DMS79 (cell line): Measurements from ENCODE around the gene GARNL3.
A peak's percentile ranks its signal among the peaks of the same experiment; 100 is the strongest.

Experiments
- DNase-seq: peaks from one replicate; lab custom pipeline; 2025; lab: John Stamatoyannopoulos, UW

GARNL3 gene

GRCh38 chr9:127386981-127387380, 122.4 kb downstream of the GARNL3 start:
- DNase-seq: no peak

GRCh38 chr9:127388037-127388855, 123.7 kb downstream of the GARNL3 start:
- DNase-seq: no peak

- no peak for DNase-seq
These were observed 124.3 kb downstream of the GARNL3 start for GRCh38 chr9:127388856-127389238.

- no peak for DNase-seq
These were observed 125.0 kb downstream of the GARNL3 start for GRCh38 chr9:127389381-127390247.

- no peak for DNase-seq
These were observed 125.6 kb downstream of the GARNL3 start for GRCh38 chr9:127390248-127390545.

- no peak for DNase-seq
These were observed 126.0 kb downstream of the GARNL3 start for GRCh38 chr9:127390563-127390962.

GRCh38 chr9:127392166-127392565, 127.6 kb downstream of the GARNL3 start:
- DNase-seq: no peak

GRCh38 chr9:127392976-127393375, 128.4 kb downstream of the GARNL3 start:
- DNase-seq: no peak

- no peak for DNase-seq
These were observed 129.1 kb downstream of the GARNL3 start for GRCh38 chr9:127393645-127394044.

GRCh38 chr9:127395497-127396252, 131.1 kb downstream of the GARNL3 start:
- DNase-seq: no peak

- no peak for DNase-seq
These were observed 131.8 kb downstream of the GARNL3 start for GRCh38 chr9:127396253-127396807.

GRCh38 chr9:127396808-127397645, 132.5 kb downstream of the GARNL3 start, which contains the start of gene SLC2A8:
Gene SLC2A8 (plus strand): TSS chr9:127397169. CDS start chr9:127397231, 62 bp downstream.
- peak; percentile 100 for DNase-seq

GRCh38 chr9:127397646-127398274, 133.2 kb downstream of the GARNL3 start:
- DNase-seq: no peak

- DNase-seq: no peak
These were observed 133.7 kb downstream of the GARNL3 start for GRCh38 chr9:127398275-127398647.

GRCh38 chr9:127398715-127399400, 134.3 kb downstream of the GARNL3 start:
- DNase-seq: no peak

- no peak for DNase-seq
These were observed 135.2 kb downstream of the GARNL3 start for GRCh38 chr9:127399736-127400269.

- no peak for DNase-seq
These were observed 138.0 kb downstream of the GARNL3 start for GRCh38 chr9:127402401-127403090.

GRCh38 chr9:127403507-127404192, 139.1 kb downstream of the GARNL3 start:
- DNase-seq: no peak

- DNase-seq: no peak
These were observed 140.1 kb downstream of the GARNL3 start for GRCh38 chr9:127404631-127405030.
